K562 (cell line): Measurements from ENCODE around the gene CFAP251. TPM values are rescaled to one million over a fixed set of nuclear protein-coding genes. Genes with fewer than 3 reads are reported as not detected.

ENCODE experiments used
- E2F5 ChIP-seq: sonication (generic); formaldehyde crosslinking; IDR thresholded peaks from 2 replicates; pipeline ENCODE4 v1.8.0; 2022; ENCODE audit warnings: mild to moderate bottlenecking, missing genetic modification reagents
- ETV1 ChIP-seq: fragments of 450-650 bp; conservative IDR thresholded peaks from 2 replicates; pipeline ENCODE4 v1.6.1; 2016; ENCODE audit warnings: missing genetic modification characterization, control low read depth, low read depth, missing compliant biosample characterization
- PML ChIP-seq: IDR thresholded peaks from 2 replicates; pipeline ENCODE4 v1.6.1; 2012; ENCODE audit warnings: low read length, inconsistent platforms
- PTBP1 ChIP-seq: fragments of 200-400 bp; formaldehyde crosslinking; IDR thresholded peaks from 2 replicates; pipeline ENCODE4 v1.6.1; 2017; ENCODE audit warnings: low read depth, low read length
- SIN3B ChIP-seq: fragments of 450-650 bp; IDR thresholded peaks from 2 replicates; pipeline ENCODE4 v1.6.1; 2017; ENCODE audit warnings: low read depth, mild to moderate bottlenecking, moderate library complexity
- SMARCC2 ChIP-seq: fragments of 450-650 bp; IDR thresholded peaks from 2 replicates; pipeline ENCODE4 v1.6.1; 2017; ENCODE audit warnings: antibody characterized with exemption, moderate library complexity, mild to moderate bottlenecking, low read depth
- SREBF1 ChIP-seq: fragments of 150-350 bp; IDR thresholded peaks from 2 replicates; pipeline ENCODE4 v1.6.1; 2014; ENCODE audit warnings: antibody characterized with exemption, low read depth, low read length, borderline replicate concordance
- XRCC5 ChIP-seq: fragments of 200-400 bp; formaldehyde crosslinking; IDR thresholded peaks from 2 replicates; pipeline ENCODE4 v1.6.1; 2017; ENCODE audit warnings: low read depth, mild to moderate bottlenecking, low read length
- ZBED1 ChIP-seq: IDR thresholded peaks from 2 replicates; pipeline ENCODE4 v1.6.1; 2014
- ZBTB12 ChIP-seq: fragments of 250-450 bp; sonication (Bioruptor Pico); IDR thresholded peaks from 2 replicates; pipeline ENCODE4 v1.4.0; 2020
- ZBTB43 ChIP-seq: sonication (generic); formaldehyde crosslinking; IDR thresholded peaks from 2 replicates; pipeline ENCODE4 v1.8.0; 2023; ENCODE audit warnings: mild to moderate bottlenecking, missing genetic modification reagents
- ZNF24 ChIP-seq: fragments of 450-650 bp; IDR thresholded peaks from 2 replicates; pipeline ENCODE4 v1.6.1; 2016
- ZNF431 ChIP-seq: sonication (generic); formaldehyde crosslinking; IDR thresholded peaks from 2 replicates; pipeline ENCODE4 v1.8.0; 2022; ENCODE audit warnings: mild to moderate bottlenecking, missing genetic modification reagents
- ZNF639 ChIP-seq, 2 experiments: fragments of 200-800 bp in 1 of 2; sonication (Bioruptor generic) in 1 of 2; sonication (generic) in 1 of 2; formaldehyde crosslinking in 1 of 2; IDR thresholded peaks in 1 of 2; conservative IDR thresholded peaks in 1 of 2; 2 replicates each; pipeline versions ENCODE4 v1.5.0 to v1.6.1; 2016 to 2020; ENCODE audit warnings: missing compliant biosample characterization in 1 of 2, missing genetic modification characterization in 1 of 2, missing genetic modification reagents in 1 of 2
- polyA plus RNA-seq, 8 experiments: library from polyadenylated mRNA; depleted of rRNA in 4 of 8; stranded (reverse) in 5 of 8; unstranded in 3 of 8; fragments of >200 nt; fragmentation: Nextera tagmentation in 2 of 8; fragmentation: Illumina TruSeq in 1 of 8; extraction: Ambion mirVana in 2 of 8; extraction: Trizol in 1 of 8; gene quantifications; 2 replicates each; pipeline versions ENCODE4 v1.2.1 to v1.2.3, GENCODE V29; 2011 to 2014; ENCODE audit warnings: inconsistent platforms in 1 of 8, missing spikeins in 1 of 8
- total RNA-seq, 7 experiments: library from RNA; depleted of rRNA in 6 of 7; stranded (reverse); fragments of >200 nt in 6 of 7; fragmentation: Illumina TruSeq in 2 of 7; extraction: Trizol in 2 of 7; gene quantifications; 2 replicates each; pipeline versions ENCODE4 v1.2.1 to v1.2.3, GENCODE V29; 2011 to 2021; ENCODE audit warnings: low replicate concordance in 1 of 7
- TF ChIP-seq, protein P1 (sequence below), 2 experiments: fragments of 450-650 bp in 1 of 2; IDR thresholded peaks; 2 replicates each; pipeline ENCODE4 v1.6.1; 2011 to 2017; ENCODE audit warnings: low read depth in 2 of 2, antibody characterized with exemption in 1 of 2, borderline replicate concordance in 1 of 2, low read length in 1 of 2, mild to moderate bottlenecking in 1 of 2, mixed read lengths in 1 of 2; ENCODE audit not compliant: control insufficient read depth in 1 of 2
- TF ChIP-seq, protein P2 (sequence below): fragments of 200-400 bp; formaldehyde crosslinking; IDR thresholded peaks from 2 replicates; pipeline ENCODE4 v1.6.1; 2017; ENCODE audit warnings: mild to moderate bottlenecking, low read depth, low read length, moderate library complexity

The CFAP251 gene
- total and polyA plus RNA-seq, 9 of the 15 experiments (the other 6 are each of a cell fraction or from before 2014, with no cell fraction given) = 16.6 to 31.0 (median 19.1) TPM

DNA sequence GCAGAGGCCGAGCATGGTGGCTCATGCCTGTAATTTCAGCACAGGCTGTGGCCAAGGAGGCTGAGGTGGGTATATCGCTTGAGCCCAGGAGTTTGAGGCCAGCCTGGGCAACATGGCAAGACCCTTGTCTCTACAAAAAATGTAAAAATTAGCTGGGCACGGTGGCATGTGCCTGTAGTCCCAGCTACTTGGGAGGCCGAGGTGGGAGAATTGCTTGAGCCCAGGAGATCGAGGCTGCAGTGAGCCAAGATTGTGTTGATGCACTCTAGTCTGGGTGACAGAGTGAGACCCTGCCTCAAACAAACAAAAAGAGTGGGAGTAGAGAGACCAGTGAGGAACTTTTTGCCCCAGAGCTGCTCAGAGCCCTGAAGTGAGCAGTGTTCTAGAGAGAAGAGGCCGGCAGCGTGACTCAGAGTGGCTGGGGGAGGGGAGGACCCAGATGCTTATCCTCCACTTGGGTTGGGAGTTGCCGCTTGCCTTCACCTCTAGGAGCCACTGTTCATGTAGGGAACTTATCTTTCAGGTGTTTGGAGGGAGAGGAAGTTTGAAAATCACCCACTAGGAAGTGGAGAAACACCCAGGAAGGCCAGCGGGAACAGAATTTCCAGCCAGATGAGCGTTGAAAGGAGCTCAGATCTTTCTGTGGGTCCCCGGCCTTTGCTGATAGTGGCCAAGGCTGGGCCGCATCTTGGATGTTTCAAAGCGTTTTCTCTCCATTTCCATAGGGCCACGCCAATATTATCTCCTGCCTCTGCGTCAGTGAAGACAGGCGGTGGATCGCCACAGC, 15.3 kb downstream of the CFAP251 start (continued):
- TF ChIP-seq SREBF1 = no peak
- peak; percentile 58 for TF ChIP-seq PML
- no peak for TF ChIP-seq SIN3B
- no peak for TF ChIP-seq ZNF431 (CRISPR knock-in tag)
- no peak for TF ChIP-seq PTBP1
- peak; percentile 61 for TF ChIP-seq ETV1
- no peak; the same call in 1 of the 2 replicates for TF ChIP-seq ZBTB43 (CRISPR knock-in tag)
- TF ChIP-seq ZNF24 = peak; percentile 38; the same call in 1 of the 2 replicates
- TF ChIP-seq ZBED1 = 0 out of 2 replicates have a peak, but pooled peaks have one; percentile 85
- TF ChIP-seq ZNF639 (CRISPR knock-in tag; conservative IDR thresholded peaks at IDR 0.05 in 1 of 2, IDR thresholded peaks at IDR 0.05 in 1 of 2) = peak in 1 of 2 experiments; percentile 83; a peak in 2 of 4 replicates
- peak; percentile 72; the same call in 1 of the 2 replicates for TF ChIP-seq XRCC5
- no peak for TF ChIP-seq E2F5 (CRISPR knock-in tag)
- TF ChIP-seq, protein P1, sequence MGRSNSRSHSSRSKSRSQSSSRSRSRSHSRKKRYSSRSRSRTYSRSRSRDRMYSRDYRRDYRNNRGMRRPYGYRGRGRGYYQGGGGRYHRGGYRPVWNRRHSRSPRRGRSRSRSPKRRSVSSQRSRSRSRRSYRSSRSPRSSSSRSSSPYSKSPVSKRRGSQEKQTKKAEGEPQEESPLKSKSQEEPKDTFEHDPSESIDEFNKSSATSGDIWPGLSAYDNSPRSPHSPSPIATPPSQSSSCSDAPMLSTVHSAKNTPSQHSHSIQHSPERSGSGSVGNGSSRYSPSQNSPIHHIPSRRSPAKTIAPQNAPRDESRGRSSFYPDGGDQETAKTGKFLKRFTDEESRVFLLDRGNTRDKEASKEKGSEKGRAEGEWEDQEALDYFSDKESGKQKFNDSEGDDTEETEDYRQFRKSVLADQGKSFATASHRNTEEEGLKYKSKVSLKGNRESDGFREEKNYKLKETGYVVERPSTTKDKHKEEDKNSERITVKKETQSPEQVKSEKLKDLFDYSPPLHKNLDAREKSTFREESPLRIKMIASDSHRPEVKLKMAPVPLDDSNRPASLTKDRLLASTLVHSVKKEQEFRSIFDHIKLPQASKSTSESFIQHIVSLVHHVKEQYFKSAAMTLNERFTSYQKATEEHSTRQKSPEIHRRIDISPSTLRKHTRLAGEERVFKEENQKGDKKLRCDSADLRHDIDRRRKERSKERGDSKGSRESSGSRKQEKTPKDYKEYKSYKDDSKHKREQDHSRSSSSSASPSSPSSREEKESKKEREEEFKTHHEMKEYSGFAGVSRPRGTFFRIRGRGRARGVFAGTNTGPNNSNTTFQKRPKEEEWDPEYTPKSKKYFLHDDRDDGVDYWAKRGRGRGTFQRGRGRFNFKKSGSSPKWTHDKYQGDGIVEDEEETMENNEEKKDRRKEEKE (IDR thresholded peaks at IDR 0.05; ENCODE audit: borderline replicate concordance in 1 of 2, control insufficient read depth in 1 of 2, low read depth in 2 of 2, low read length in 1 of 2) = no peak
- TF ChIP-seq, protein P2, sequence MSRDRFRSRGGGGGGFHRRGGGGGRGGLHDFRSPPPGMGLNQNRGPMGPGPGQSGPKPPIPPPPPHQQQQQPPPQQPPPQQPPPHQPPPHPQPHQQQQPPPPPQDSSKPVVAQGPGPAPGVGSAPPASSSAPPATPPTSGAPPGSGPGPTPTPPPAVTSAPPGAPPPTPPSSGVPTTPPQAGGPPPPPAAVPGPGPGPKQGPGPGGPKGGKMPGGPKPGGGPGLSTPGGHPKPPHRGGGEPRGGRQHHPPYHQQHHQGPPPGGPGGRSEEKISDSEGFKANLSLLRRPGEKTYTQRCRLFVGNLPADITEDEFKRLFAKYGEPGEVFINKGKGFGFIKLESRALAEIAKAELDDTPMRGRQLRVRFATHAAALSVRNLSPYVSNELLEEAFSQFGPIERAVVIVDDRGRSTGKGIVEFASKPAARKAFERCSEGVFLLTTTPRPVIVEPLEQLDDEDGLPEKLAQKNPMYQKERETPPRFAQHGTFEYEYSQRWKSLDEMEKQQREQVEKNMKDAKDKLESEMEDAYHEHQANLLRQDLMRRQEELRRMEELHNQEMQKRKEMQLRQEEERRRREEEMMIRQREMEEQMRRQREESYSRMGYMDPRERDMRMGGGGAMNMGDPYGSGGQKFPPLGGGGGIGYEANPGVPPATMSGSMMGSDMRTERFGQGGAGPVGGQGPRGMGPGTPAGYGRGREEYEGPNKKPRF = no peak
- TF ChIP-seq SMARCC2 = peak; percentile 84
- peak; percentile 45; the same call in 1 of the 2 replicates for TF ChIP-seq ZBTB12
